NCI-H2107 treated with DMSO at 0.1 percent for 48 hours (cell line): ENCODE results near the gene PDE8B.
"Not testable (repeated sequence)": the region's sequence is repeated elsewhere in the genome, so short reads cannot be mapped to it uniquely, and the experiment has no call there.

Experiments
- DNase-seq: peaks from one replicate; lab custom pipeline; 2025; ENCODE audit not compliant: unreplicated experiment; lab: John Stamatoyannopoulos, UW

The PDE8B gene

GRCh38 chr5:77355080-77355479 is 144.6 kb downstream of the PDE8B start:
- no peak for DNase-seq

DNA sequence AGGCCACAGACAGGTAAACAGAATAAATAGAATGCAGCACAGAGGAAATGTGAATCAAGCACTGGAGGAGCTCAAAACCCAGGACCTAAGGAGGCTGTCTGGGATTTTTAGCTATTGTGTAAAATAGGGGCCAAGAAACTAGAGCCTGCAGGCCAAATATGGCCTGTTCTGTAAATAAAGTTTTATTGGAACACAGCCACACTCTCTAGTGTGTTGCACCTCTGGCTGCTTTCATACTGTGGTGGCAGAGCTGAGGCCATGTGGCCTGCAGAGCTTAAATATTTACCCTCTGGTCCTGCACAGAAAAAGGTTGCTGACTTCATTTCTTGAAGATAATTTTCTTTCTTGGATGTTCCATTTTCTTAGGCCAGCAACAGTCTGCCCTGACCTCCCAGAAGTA is 145.3 kb downstream of the PDE8B start:
- no peak for DNase-seq

DNA sequence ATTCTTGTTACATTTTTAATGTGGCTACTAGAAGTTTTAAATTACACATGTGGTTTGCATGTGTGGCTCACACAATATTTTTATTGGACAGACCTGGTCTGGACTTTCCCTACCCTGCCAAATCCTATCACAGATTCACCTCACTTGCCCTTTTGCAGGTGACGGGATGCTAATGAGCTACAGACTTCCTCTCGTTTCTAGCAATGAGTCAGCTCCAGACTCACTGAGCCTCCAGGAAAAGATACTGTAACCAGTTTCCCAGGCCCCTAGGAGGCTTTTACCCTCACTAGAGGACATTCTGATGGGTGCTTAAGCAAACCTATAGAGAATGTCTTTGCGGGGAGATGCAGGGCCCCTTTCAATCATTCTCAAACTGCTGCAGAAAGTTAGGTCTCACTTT is 146.3 kb downstream of the PDE8B start:
- peak; percentile 21 for DNase-seq

- DNase-seq: no peak
Observed at GRCh38 chr5:77358255-77359205, 148.1 kb downstream of the PDE8B start.

- DNase-seq: no peak
Observed at GRCh38 chr5:77359231-77359630, 148.8 kb downstream of the PDE8B start.

DNA sequence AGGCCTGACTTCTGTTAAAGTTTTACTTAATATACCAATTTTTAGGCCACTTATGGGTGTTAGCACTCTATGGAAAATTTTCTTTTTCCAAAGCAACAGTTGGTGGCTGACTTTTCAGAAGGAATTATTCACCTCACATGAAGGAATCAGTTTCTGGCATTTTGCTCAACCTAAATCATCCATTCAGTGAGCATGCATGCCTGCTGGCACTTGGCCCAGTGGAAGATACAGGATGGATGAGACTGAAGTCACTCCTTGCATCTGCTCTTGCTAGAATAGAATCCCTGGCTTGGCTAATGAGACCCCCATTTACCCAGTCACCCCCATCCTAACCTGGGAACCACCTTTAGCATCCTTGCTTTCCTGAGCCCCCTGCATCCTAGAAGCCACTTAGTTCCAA is 149.9 kb downstream of the PDE8B start:
- DNase-seq: no peak

DNA sequence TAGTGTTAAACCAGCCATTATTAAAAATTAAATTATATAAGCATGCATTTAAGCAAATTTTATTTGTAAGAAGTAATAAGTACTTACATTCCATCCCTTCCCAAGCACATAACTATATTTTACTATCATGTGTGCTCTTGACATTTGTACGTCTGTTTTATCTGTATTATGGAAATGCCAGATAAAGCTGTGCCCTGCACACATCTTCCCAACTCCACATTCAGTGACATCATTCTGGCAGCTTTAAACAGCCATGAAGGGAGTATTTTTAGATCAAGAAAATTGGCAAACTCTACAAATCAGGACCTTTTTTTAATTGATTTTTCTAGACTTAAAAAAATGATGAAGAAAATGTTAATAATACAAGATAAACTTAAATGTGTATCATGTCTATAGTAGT is 150.5 kb downstream of the PDE8B start:
- no peak for DNase-seq

GRCh38 chr5:77366717-77367500 is 156.4 kb downstream of the PDE8B start:
- no peak for DNase-seq

GRCh38 chr5:77367741-77368140 is 157.3 kb downstream of the PDE8B start:
- DNase-seq: no peak

DNA sequence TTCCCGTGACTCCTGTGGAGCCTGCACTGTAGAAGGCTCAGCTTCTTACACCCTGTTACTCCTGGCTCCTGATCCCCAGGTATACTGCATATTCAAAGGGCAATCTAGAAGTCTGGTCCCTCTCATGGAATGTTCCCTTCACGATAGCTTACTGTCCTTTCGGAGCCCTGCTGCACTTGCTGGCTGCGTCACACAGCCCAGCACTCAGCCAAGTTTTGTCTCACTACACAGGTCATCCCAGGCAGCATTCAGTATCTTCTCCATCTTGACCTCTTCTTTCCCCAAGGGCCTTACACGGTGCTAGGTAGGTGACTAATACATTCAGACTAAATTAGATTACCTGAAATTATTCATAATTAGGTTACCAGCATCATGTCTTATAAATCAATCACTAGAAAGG is 157.9 kb downstream of the PDE8B start:
- DNase-seq: no peak

DNA sequence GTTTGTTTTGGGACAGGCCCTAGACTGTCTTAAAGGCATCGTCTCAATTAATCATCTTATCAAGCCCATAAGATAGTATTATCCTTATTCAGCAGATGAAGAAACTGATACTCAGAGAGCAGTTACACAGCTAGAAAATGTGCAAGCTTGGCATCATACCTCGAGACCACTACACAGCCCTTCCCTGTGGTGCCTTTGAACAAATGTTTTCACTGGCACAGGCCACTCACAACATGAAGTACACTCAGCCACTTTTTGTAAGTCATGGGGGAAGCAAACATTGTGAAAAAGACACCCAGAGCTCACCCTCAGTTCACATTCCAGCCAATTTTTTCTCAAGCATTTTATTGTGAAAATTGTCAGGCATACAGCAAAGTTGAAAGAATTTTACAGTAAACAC is 159.1 kb downstream of the PDE8B start:
- no peak for DNase-seq

GRCh38 chr5:77374686-77375085 is 164.2 kb downstream of the PDE8B start:
- no peak for DNase-seq

DNA sequence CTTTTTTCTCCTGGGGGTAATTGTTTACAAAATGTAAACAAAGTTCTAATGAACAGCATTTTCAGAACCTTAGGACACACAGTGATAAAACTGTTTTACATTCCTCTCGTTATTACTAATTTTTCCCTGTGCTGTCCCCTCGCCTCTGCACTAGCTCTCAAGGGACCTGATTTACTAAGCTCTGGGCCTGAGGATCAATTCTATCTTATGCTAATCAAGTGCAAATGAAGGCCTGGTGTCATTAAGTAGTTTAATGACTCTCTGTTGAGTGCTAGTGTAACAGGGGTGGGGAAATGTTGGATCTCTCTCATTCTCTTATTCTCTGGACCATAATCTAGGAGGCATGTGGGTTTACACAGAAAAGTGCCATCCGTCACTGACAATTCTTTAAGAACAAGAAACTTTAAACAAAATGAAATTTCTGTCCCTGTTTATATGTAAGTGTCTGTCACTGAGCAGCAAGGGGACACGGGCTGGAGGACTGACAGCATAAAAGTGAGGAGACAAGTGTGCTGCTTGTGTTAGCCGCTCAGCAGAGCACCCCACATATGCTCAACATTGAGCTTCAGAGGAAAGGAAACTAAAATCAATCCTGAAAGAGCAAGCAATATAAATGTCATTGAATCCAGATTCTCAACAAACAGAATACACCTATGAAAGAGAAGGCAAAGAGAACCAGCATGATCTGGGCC is 166.3 kb downstream of the PDE8B start:
- DNase-seq: no peak

DNA sequence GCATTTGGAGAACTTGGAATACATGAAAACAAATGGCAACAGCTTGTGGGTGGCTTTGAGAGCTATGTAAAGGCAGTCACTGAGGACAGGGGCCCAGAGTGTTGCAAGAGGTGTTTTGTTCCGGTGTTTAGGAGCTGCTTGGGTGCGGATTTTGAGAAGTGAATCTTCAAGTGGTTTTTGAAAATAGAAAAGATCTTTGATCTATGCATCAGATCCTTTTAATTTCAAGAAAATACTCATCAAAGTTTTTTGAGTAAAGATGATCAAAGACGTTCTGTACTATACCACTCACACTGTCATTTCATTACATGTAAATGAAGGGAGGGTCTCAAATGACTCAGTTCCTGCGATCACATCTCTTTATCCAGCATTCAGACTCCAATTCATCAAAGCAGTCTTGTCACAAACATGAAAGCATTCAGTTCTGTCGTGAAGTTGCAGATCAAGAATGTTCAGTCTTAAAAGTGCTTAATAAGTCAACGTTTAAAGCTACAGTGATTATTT is 169.1 kb downstream of the PDE8B start:
- DNase-seq: no peak

GRCh38 chr5:77380636-77381035 is 170.2 kb downstream of the PDE8B start:
- no peak for DNase-seq

- not testable (repeated sequence) for DNase-seq
Observed at GRCh38 chr5:77383336-77383735, 172.9 kb downstream of the PDE8B start.

DNA sequence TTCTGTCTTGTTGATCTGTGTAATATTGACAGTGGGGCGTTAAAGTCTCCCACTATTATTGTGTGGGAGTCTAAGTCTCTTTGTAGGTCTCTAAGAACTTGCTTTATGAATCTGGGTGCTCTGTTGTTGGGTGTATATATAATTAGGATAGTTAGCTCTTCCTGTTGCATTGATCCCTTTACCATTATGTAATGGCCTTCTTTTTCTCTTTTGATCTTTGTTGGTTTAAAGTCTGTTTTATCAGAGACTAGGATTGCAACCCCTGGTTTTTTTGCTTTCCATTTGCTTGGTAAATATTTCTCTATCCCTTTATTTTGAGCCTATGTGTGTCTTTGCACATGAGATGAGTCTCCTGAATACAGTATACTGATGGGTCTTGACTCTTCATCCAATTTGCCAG is 175.9 kb downstream of the PDE8B start:
- not testable (repeated sequence) for DNase-seq

GRCh38 chr5:77389746-77390145 is 179.3 kb downstream of the PDE8B start:
- no peak for DNase-seq

DNA sequence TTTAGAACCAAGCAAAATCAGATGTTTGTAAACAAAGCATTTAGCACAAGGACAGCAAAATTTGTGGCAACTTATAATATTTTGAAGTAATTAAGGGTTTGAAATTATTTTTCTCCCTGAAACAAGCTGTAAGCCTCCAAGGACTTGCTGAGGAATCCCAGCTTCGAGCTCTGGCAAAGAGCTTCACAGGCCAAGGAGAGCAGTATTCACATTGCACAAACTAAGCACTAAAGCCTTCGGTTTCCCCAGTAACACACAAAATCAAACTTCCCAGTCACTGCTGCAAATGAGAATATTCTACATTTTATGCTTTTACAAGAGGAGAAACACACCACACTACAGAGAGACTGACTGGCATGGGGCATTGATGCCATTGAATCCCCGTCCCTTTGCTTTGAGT is 179.7 kb downstream of the PDE8B start:
- no peak for DNase-seq

DNA sequence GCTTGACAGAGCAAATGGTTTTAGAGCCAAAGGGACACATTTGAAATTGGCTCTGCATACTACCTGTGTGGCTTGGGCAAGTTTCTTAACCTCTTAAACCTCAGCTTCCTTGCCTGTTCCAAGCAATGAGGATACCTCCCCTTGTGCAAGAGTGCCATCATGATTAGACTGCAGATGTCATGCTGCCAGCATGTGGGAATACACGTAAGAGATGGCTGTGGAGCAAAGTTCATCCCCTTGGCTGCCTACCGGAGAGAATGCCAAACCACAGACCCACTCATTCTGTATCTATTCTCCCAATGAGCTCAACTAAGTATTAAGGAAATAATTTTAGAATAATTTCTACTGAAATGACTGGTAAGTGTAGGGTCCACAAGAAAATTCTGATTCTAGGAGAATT is 180.3 kb downstream of the PDE8B start:
- no peak for DNase-seq

DNA sequence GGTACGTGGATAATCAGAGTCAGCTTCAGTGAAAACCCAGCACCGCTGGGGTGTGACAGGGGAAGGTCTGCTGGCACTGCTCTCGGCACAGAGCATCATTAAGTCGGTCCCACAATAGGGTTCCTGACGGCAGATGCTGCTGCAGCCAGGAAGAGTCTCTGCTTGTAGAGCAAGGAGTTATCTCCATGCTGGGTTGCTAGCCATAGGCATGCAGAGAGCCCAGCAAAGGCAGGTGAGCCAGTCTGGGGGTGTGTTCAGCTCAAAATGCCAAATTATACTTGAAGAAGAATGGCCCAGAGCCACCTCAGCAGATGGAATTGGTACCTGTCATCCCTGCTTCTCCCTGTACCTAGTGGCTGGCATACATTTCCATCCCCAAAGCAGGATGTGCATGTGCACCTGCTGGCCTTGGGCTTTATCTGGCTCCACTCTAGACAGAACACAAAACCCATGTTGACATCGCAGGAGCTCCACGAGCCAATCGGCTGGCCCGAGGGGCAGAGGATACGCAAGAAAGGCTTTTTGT is 180.8 kb downstream of the PDE8B start:
- DNase-seq: no peak
